Right lobe of liver (tissue), 4 donors: ENCODE measurements around the gene MAK.

Experiments
- POLR2A ChIP-seq: fragments of 450-650 bp; IDR thresholded peaks from one replicate; pipeline ENCODE4 v1.6.1; 2017; ENCODE audit warnings: antibody characterized with exemption, mild to moderate bottlenecking
- TF ChIP-seq, protein P1 (sequence below), 4 donors: fragments of 200-600 bp in 3 of 4; fragments of 450-650 bp in 1 of 4; IDR thresholded peaks; one replicate each; pipeline versions ENCODE4 v1.5.1 to v1.8.0; 2016 to 2022; ENCODE audit warnings: antibody characterized with exemption in 4 of 4, mild to moderate bottlenecking in 2 of 4
- donor health status: DM: no; HTN: no; CAD: no.
- donor health status: DM: no; HTN: no; CAD: no.
- donor health status: DM: no; HTN: yes; CAD: no.

- TF ChIP-seq, protein P1, sequence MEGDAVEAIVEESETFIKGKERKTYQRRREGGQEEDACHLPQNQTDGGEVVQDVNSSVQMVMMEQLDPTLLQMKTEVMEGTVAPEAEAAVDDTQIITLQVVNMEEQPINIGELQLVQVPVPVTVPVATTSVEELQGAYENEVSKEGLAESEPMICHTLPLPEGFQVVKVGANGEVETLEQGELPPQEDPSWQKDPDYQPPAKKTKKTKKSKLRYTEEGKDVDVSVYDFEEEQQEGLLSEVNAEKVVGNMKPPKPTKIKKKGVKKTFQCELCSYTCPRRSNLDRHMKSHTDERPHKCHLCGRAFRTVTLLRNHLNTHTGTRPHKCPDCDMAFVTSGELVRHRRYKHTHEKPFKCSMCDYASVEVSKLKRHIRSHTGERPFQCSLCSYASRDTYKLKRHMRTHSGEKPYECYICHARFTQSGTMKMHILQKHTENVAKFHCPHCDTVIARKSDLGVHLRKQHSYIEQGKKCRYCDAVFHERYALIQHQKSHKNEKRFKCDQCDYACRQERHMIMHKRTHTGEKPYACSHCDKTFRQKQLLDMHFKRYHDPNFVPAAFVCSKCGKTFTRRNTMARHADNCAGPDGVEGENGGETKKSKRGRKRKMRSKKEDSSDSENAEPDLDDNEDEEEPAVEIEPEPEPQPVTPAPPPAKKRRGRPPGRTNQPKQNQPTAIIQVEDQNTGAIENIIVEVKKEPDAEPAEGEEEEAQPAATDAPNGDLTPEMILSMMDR (IDR thresholded peaks at IDR 0.05), result no peak
- no peak for TF ChIP-seq POLR2A
These were observed 5.2 kb upstream of the MAK start for GRCh38 chr6:10843554-10843953.
